GM18526 (cell line): ENCODE results near the gene JTB.

Experiments
- POLR2A ChIP-seq: IDR thresholded peaks from 3 replicates; pipeline ENCODE4 v1.6.1; 2011; ENCODE audit not compliant: insufficient read length; ENCODE audit errors: extremely low read depth

JTB gene

DNA sequence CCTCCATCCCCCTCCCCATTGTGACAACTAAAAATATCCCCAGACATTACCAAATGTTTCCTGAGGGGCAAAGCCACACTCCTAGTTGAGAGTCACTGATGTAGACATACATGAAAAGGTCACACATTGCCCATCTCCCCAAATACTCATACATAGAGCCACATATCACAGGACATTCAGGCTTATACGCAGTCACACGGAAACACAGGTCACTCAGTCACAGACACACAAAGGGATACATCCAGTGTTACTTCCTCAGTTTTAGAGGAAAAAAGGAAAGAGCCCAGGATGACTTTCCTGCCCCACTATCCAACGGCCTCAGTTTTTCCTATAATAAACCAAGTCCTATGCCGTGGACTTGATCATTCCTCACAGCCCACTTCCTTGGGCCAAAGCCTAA, 16.1 kb downstream of the JTB start:
- TF ChIP-seq POLR2A, result no peak

DNA sequence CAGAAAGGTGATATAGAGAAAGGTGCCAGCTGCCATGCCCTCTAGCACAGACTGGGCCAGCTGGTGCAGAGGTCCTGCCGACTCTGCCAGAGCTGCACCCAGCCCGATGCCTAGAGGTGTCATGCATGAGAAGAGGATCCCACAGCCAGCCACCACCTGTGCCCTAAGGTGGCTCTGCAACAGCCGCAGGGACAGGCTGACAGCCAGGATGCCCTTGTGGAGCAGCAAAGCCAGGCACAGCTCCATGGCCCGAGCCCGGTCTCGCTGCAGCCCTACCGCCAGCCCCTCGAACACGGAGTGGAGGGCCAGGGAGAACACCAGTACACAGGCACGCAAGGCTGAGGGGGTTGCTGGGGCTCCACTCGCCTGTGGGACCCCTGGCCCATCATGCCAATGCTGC, 17.3 kb downstream of the JTB start:
- no peak for TF ChIP-seq POLR2A

DNA sequence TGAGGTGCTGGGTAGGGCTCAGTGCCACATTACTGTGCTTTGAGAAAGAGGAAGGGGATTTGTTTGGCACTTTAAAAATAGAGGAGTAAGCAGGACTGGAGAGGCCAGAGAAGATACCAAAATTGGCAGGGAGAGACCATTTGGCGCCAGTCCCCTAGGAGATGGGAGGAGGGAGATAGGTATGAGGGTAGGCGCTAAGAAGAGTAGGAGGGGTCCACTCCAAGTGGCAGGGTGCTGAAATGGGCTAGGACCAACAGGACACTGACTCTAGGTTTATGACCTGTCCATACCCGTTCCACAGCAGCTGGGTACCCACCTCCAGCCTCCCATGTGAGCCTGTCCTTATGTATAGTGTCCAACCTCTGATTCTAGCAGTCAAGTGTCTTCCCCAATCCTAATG, 18.0 kb downstream of the JTB start:
- no peak for TF ChIP-seq POLR2A

GRCh38 chr1:153958961-153959260, 18.6 kb downstream of the JTB start:
- TF ChIP-seq POLR2A, result no peak

DNA sequence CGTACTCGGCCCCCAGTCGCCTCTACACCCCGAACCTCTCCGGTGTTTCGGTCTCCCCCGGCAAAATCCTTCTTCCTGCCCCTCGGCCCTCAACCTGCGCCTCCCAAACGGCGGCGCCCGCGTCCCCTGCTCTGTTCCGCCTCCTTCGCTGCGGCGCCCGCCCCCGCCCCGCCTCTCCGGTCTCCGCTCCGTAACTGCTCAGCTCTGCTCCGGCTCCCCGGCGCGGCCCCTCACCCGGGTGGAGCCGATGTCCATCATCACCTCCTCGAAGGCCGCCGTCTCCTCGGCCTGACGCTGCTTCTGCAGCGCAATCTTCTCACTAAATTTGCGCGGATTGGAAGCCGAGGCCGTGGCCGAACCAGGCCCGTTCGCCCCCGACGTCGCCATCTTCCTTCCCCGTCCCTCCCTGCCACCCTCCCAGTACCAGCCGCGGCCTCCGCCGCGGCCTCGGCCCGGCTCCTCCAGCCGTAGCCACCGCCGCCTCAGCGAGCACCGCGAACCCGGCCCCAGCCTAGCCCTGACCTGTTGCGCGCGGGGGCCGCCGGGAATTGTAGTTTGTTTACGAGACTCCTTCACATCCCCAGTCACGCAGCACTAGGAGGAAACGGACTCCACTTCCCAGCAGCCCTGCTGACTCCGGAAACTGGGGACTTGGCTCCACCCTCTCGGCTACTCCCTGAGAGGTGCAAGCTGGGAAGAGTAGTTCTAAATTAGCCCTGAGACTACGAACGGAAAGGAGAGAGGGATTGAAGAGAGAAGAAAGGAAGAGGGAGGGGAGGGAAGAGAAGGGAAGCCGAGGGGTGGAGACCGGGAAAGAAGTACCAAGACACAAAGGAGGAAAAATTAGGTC, 19.1 kb downstream of the JTB start, which contains the start of gene CRTC2:
Gene CRTC2, minus strand, starts transcription at position 502 of the 850 bp plus-strand sequence. Its CDS starts 115 bp downstream, at position 387.
- peak; percentile 65 for TF ChIP-seq POLR2A

DNA sequence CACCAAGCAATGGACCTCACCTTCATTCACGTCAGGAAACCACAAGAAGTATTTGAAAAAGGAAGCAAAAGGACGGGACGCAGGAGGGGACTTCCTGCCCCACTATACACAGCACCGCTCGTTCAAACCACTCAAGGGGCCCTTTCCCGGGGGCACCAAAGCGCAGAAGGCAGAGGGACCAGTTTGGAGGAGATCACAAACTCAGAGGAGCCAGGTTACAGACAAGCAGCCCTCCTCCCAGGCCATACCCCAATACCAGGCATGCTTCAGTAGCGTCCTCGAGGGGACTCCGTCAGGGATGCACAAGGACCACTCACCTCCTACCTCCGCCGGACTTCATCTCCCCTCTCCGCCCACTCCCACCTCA, 19.7 kb downstream of the JTB start:
- TF ChIP-seq POLR2A, result peak; percentile 45

GRCh38 chr1:153956997-153957715, 20.3 kb downstream of the JTB start:
- no peak for TF ChIP-seq POLR2A

- no peak for TF ChIP-seq POLR2A
These were observed 22.6 kb downstream of the JTB start for GRCh38 chr1:153954826-153955225.

- no peak for TF ChIP-seq POLR2A
These were observed 23.6 kb downstream of the JTB start for GRCh38 chr1:153953859-153954365.

- TF ChIP-seq POLR2A, result no peak
These were observed 25.7 kb downstream of the JTB start for GRCh38 chr1:153951801-153952200.

DNA sequence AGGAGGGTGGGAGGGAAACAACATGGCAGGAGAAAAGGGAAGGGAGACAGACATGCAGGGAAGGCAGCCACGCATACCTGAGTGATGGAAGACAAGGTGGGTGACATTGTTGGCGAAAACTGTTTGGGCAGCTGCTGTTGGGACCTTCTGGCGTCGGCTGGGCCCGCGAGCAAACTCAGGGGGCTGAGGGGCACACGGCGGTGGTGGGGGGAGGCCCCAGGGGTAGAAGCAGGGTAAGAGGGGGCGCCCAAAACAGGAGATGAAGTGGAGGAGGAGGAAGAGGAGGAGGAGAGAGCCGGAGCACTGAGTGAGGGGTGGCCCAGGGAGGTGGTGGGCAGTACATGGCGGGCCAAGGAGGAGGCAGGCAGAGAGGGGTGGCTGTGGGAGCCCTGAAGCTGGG, 26.3 kb downstream of the JTB start:
- no peak for TF ChIP-seq POLR2A

DNA sequence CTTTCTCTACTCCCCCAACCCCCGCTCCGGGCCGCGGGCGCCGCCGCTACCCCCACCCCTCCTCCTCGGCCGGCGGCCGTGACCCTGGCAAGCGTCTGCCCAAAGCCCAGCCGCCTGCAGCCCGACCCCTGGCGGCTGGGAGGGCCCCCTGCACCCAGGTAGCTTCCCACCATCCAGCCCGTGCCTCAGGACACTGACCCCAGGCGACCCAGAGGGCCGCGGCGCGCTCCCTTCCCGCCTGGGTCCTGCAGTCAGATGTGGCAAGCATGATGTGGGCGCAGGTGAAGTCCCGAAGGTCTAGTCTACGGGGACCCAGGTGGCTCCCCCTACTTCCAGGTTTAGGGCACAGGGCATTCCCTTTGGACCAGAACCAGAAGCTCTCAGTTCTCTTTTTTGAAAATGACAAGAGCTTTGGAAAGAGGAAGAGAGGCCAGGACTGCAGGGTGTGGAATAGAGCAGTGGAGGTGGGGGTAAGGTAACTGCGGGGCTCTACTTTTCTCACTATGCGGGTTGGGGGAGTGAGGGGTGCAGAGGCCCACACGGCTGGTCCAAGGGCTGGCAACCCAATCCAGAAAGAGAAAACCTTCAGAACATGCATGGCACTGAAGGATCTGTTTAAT, 30.7 kb downstream of the JTB start, which contains the start of gene DENND4B:
Gene DENND4B, minus strand, starts transcription at position 97 of the 620 bp plus-strand sequence. CDS start 2,344 bp downstream, outside the sequence.
- peak; percentile 22 for TF ChIP-seq POLR2A

GRCh38 chr1:153945795-153946621, 31.5 kb downstream of the JTB start:
- peak; percentile 57 for TF ChIP-seq POLR2A

- TF ChIP-seq POLR2A, result peak; percentile 63
These were observed 32.2 kb downstream of the JTB start for GRCh38 chr1:153945131-153945794.

GRCh38 chr1:153944827-153945117, 32.7 kb downstream of the JTB start:
- no peak for TF ChIP-seq POLR2A
